OCI-LY7 (cell line): ENCODE measurements around the gene MYO16. TPM values are rescaled to one million over a fixed set of nuclear protein-coding genes. Genes with fewer than 3 reads are reported as not detected.

ENCODE experiments used
- BruUV-seq: library from RNA; stranded (reverse); fragments of 400-500 nt; replicated peaks from 2 replicates; lab custom pipeline; 2021; lab: Mats Ljungman, UMichigan
- CTCF ChIA-PET: fragments of 300-600 bp; sonication (Branson Sonifier 250); formaldehyde crosslinking; loops from one replicate; lab custom pipeline; 2022; ENCODE audit warnings: antibody characterized with exemption; ENCODE audit not compliant: unreplicated experiment; lab: Charles Lee
- POLR2A ChIA-PET: fragments of 300-600 bp; sonication (Branson Sonifier 250); formaldehyde crosslinking; loops from one replicate; lab custom pipeline; 2022; ENCODE audit warnings: antibody characterized with exemption; lab: Charles Lee
- DNase-seq: peaks from one replicate; pipeline ENCODE4 v3.0.0-alpha.2; 2015; ENCODE audit warnings: low spot score
- H2AFZ ChIP-seq: fragments of 200-600 bp; sonication (generic), shearing (Covaris generic); 2 replicates; pipeline ENCODE4 v1.6.1; 2014; ENCODE audit warnings: mild to moderate bottlenecking, antibody characterized with exemption, low read length, moderate library complexity
- H3K27ac ChIP-seq: fragments of 200-600 bp; sonication (generic); 2 replicates; pipeline ENCODE4 v1.5.1; 2014; ENCODE audit warnings: mixed run types, low read depth, mild to moderate bottlenecking, moderate library complexity, low read length, inconsistent platforms; ENCODE audit not compliant: poor library complexity, severe bottlenecking
- H3K36me3 ChIP-seq: fragments of 200-600 bp; sonication (generic); 2 replicates; pipeline ENCODE4 v1.6.1; 2014; ENCODE audit warnings: mild to moderate bottlenecking, antibody characterized with exemption, low read length, moderate library complexity, mixed read lengths; ENCODE audit not compliant: insufficient read depth
- H3K4me1 ChIP-seq: fragments of 200-600 bp; sonication (generic); 2 replicates; pipeline ENCODE4 v1.5.1; 2014; ENCODE audit warnings: mild to moderate bottlenecking, low read length; ENCODE audit not compliant: insufficient read depth, poor library complexity, severe bottlenecking
- H3K4me2 ChIP-seq: fragments of 200-600 bp; sonication (generic); 2 replicates; pipeline ENCODE4 v1.6.1; 2014; ENCODE audit warnings: mild to moderate bottlenecking, low read length
- H3K4me3 ChIP-seq: fragments of 200-600 bp; sonication (generic); 2 replicates; pipeline ENCODE4 v1.5.1; 2014; ENCODE audit warnings: mild to moderate bottlenecking, low read depth, low read length; ENCODE audit not compliant: poor library complexity, severe bottlenecking
- H3K79me2 ChIP-seq: fragments of 200-600 bp; sonication (generic); 2 replicates; pipeline ENCODE4 v1.6.1; 2016; ENCODE audit warnings: low read depth, mild to moderate bottlenecking, low read length, moderate library complexity, mixed read lengths; ENCODE audit not compliant: insufficient read depth
- H3K9me2 ChIP-seq: fragments of 200-600 bp; sonication (generic); 2 replicates; pipeline ENCODE4 v1.6.1; 2016; ENCODE audit warnings: mild to moderate bottlenecking, low read length, mixed read lengths; ENCODE audit not compliant: insufficient read depth
- H3K9me3 ChIP-seq: fragments of 200-600 bp; sonication (generic); 2 replicates; pipeline ENCODE4 v1.6.1; 2014; ENCODE audit warnings: mild to moderate bottlenecking, mixed run types, low read length, mixed read lengths
- H4K20me1 ChIP-seq: fragments of 200-600 bp; sonication (generic); 2 replicates; pipeline ENCODE4 v1.6.1; 2014; ENCODE audit warnings: mild to moderate bottlenecking, antibody characterized with exemption, low read length, moderate library complexity, mixed read lengths; ENCODE audit not compliant: insufficient read depth
- CTCF ChIP-seq: fragments of 200-600 bp; sonication (generic); conservative IDR thresholded peaks from 2 replicates; pipeline ENCODE4 v1.5.1; 2014; ENCODE audit warnings: mild to moderate bottlenecking, antibody characterized with exemption, low read length, moderate library complexity, mixed read lengths
- EZH2phosphoT487 ChIP-seq: fragments of 200-600 bp; sonication (generic); IDR thresholded peaks from 2 replicates; pipeline ENCODE4 v1.6.1; 2018; ENCODE audit warnings: low read depth, borderline replicate concordance, mild to moderate bottlenecking, mixed run types, antibody characterized with exemption, low read length, moderate library complexity, mixed read lengths
- intact Hi-C: fragments of 100-400 bp; cut with micrococcal nuclease; formaldehyde crosslinking; loops from one replicate; pipeline ENCODE4 v1.10.0; 2022; ENCODE audit not compliant: unreplicated experiment
- total RNA-seq, 2 experiments: library from RNA; depleted of rRNA in 1 of 2; stranded (reverse); fragments of >200 nt in 1 of 2; shearing (Covaris generic) in 1 of 2; gene quantifications; 2 replicates each; pipeline ENCODE4 v1.2.3, GENCODE V29; 2014 to 2022

Gene MYO16
- total RNA-seq, 2 experiments from 2014 or later = 0.06 TPM; not detected in 1

GRCh38 chr13:109119896-109120295 is 490.5 kb downstream of the MYO16 start:
- CTCF ChIA-PET = no interaction called here
- Histone ChIP-seq H2AFZ (no peak overlapping the region), H3K4me1 (no peaks in the 10 kb centered on the region), H3K27ac (no peak overlapping the region), H3K79me2 (no peaks in the 10 kb centered on the region), H3K4me2 (no peak overlapping the region), H3K36me3 (no peaks in the 10 kb centered on the region), H3K4me3 (no peak overlapping the region), H3K9me2 (no peaks in the 10 kb centered on the region), H4K20me1 (no peaks in the 10 kb centered on the region), H3K9me3 (no peaks in the 10 kb centered on the region)
- intact Hi-C loops = no loop called here
- no TSS peak for BruUV-seq
- no peak for TF ChIP-seq CTCF
- TF ChIP-seq EZH2phosphoT487 = no peak
- no peak for DNase-seq
- POLR2A ChIA-PET = interaction anchor here (0.7 kb wide), 1 partner anchor 55 kb away, joined by 4 read pairs; no protein-coding TSS in a partner anchor

- no peaks in the 10 kb centered on the region for H3K9me2 ChIP-seq
- no peak overlapping the region for H3K4me2 ChIP-seq
- H3K4me3 ChIP-seq = no peak overlapping the region
- intact Hi-C loops = no loop called here
- no peaks in the 10 kb centered on the region for H3K79me2 ChIP-seq
- no peak overlapping the region for H2AFZ ChIP-seq
- no peak for TF ChIP-seq EZH2phosphoT487
- no peak for TF ChIP-seq CTCF
- H3K36me3 ChIP-seq = no peaks in the 10 kb centered on the region
- no peaks in the 10 kb centered on the region for H3K9me3 ChIP-seq
- no TSS peak for BruUV-seq
- CTCF ChIA-PET = no interaction called here
- no peak for DNase-seq
- H3K4me1 ChIP-seq = no peaks in the 10 kb centered on the region
- POLR2A ChIA-PET = no interaction called here
- H3K27ac ChIP-seq = no peak overlapping the region
- H4K20me1 ChIP-seq = no peaks in the 10 kb centered on the region
These were observed 492.4 kb downstream of the MYO16 start for GRCh38 chr13:109121826-109122225.

GRCh38 chr13:109123971-109124370 is 494.6 kb downstream of the MYO16 start:
- no peaks in the 10 kb centered on the region for H3K9me3 ChIP-seq
- no peak overlapping the region for H3K4me2 ChIP-seq
- no peak overlapping the region for H3K27ac ChIP-seq
- intact Hi-C loops = no loop called here
- no peaks in the 10 kb centered on the region for H3K36me3 ChIP-seq
- H2AFZ ChIP-seq = no peak overlapping the region
- no peaks in the 10 kb centered on the region for H4K20me1 ChIP-seq
- H3K79me2 ChIP-seq = no peaks in the 10 kb centered on the region
- no TSS peak for BruUV-seq
- DNase-seq = no peak
- H3K4me3 ChIP-seq = no peak overlapping the region
- TF ChIP-seq CTCF = no peak
- TF ChIP-seq EZH2phosphoT487 = no peak
- CTCF ChIA-PET = no interaction called here
- no peaks in the 10 kb centered on the region for H3K4me1 ChIP-seq
- POLR2A ChIA-PET = no interaction called here
- H3K9me2 ChIP-seq = no peaks in the 10 kb centered on the region
